Measurements from ENCODE around the gene NRP1. TPM values are rescaled to one million over a fixed set of nuclear protein-coding genes. Genes with fewer than 3 reads are reported as not detected.

NRP1 gene
- total RNA-seq, 4 donors from 2014 or later: 20.4 to 29.0 (median 22.1) TPM

DNA sequence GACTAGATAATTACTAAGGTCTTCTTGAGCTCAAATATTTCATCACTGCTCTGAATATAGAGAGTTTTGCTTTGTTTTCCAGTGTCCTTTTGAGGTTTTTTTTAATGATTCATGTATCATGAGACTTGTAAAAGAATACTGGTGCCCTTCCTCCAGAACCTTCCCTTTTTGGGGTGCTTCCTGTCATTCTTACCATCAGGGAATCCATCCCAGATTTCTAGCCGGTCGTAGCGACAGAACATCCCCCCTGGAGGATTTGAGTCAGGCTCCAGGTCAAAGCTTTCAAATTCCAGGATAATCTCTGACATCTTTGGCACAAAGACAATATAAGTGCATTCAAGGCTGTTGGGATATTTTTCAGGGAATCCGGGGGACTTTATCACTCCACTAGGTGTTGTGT is 71.0 kb downstream of the NRP1 start:
- in situ Hi-C loops (cut with MboI; ENCODE audit: low sequenced_read_pairs in 4 of 4): no loop called here
- intact Hi-C loops (cut with DNase I; ENCODE audit: low total_unique reads): no loop called here
- H3K27me3 ChIP-seq: no peaks in the 10 kb centered on the region
- peaks cover 0 to 11% of the 10 kb centered on the region in 2 donors for H3K36me3 ChIP-seq
- no peaks in the 10 kb centered on the region for H3K9me3 ChIP-seq
- no peak for TF ChIP-seq POLR2A (IDR thresholded peaks at IDR 0.05)
- TF ChIP-seq, protein P1, sequence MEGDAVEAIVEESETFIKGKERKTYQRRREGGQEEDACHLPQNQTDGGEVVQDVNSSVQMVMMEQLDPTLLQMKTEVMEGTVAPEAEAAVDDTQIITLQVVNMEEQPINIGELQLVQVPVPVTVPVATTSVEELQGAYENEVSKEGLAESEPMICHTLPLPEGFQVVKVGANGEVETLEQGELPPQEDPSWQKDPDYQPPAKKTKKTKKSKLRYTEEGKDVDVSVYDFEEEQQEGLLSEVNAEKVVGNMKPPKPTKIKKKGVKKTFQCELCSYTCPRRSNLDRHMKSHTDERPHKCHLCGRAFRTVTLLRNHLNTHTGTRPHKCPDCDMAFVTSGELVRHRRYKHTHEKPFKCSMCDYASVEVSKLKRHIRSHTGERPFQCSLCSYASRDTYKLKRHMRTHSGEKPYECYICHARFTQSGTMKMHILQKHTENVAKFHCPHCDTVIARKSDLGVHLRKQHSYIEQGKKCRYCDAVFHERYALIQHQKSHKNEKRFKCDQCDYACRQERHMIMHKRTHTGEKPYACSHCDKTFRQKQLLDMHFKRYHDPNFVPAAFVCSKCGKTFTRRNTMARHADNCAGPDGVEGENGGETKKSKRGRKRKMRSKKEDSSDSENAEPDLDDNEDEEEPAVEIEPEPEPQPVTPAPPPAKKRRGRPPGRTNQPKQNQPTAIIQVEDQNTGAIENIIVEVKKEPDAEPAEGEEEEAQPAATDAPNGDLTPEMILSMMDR (IDR thresholded peaks at IDR 0.05 in 4 of 5, conservative IDR thresholded peaks at IDR 0.05 in 1 of 5): no peak
- no peak overlapping the region for H3K4me3 ChIP-seq
- peak overlapping the region; percentile 17 to 52 (median 34) for H3K27ac ChIP-seq
- no peak for DNase-seq
- ATAC-seq: no peak
- peaks cover 0 to 5% of the 10 kb centered on the region in 2 donors for H3K4me1 ChIP-seq

DNA sequence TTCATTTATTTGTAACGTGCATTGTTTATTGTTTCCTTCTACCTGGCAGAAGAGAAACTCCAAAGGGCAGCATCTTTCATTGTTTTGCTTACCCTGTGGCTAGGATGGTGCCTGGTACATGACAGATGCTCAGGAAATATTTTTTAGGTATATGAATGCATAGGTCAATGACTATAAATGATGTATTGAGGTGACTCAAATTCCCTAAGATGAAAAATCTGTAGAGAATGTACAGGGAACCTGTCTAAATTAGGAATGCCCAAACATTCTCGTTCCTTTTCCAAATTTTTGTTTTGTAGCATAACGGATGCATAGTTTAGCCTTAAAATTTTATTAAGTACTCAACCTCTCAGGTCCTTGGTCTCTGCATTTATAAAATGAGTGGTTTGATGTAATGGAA is 71.6 kb downstream of the NRP1 start:
- Histone ChIP-seq H3K9me3 (no peaks in the 10 kb centered on the region), H3K4me1 (peaks cover 0 to 5% of the 10 kb centered on the region in 2 donors), H3K36me3 (peaks cover 0 to 8% of the 10 kb centered on the region in 2 donors), H3K27me3 (no peaks in the 10 kb centered on the region), H3K4me3 (no peak overlapping the region), H3K27ac (peak overlapping the region; percentile 17 to 52 (median 34))
- intact Hi-C loops (cut with DNase I; ENCODE audit: low total_unique reads): no loop called here
- DNase-seq: no peak
- TF ChIP-seq, protein P1 (IDR thresholded peaks at IDR 0.05 in 4 of 5, conservative IDR thresholded peaks at IDR 0.05 in 1 of 5): no peak
- TF ChIP-seq POLR2A (IDR thresholded peaks at IDR 0.05): no peak
- in situ Hi-C loops (cut with MboI; ENCODE audit: low sequenced_read_pairs in 4 of 4): no loop called here
- no peak for ATAC-seq

DNA sequence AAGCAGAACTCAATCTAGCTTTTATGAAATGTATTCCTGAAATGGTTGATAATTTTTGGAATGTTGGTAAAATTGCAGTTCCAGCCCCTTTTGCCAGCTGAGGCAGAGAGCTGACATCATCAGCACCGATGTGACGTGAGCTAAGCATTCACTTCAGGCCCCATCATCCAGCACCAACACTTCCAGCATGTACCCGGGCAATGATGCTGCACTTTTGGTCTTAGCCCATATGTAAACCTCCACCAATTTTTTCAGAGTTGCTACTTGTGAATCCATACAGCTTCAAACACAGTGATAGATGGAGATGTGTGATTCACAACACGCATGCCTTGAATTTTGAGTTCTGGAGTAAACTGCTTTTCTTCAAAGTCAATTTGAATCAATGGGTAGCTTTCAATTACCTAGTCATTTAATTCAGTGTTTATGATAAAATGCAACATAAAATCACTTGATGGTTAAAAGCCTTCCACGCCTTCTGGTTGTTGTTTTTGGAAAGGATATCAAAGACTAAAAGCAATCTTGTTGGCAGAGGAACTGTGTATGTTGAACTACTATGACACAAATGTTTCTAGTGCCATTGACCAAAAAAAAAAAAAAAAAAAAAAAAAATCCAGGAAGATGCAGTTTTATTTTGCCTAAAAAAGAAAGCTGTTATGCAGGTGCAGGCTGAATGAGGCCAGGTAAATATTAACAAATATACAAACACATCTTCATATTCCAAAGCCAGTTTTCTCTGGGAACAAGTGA is 73.9 kb downstream of the NRP1 start:
- H3K9me3 ChIP-seq: no peaks in the 10 kb centered on the region
- intact Hi-C loops (cut with DNase I; ENCODE audit: low total_unique reads): no loop called here
- no peak overlapping the region for H3K4me3 ChIP-seq
- in situ Hi-C loops (cut with MboI; ENCODE audit: low sequenced_read_pairs in 4 of 4): no loop called here
- TF ChIP-seq POLR2A (IDR thresholded peaks at IDR 0.05): no peak
- TF ChIP-seq, protein P1 (IDR thresholded peaks at IDR 0.05 in 4 of 5, conservative IDR thresholded peaks at IDR 0.05 in 1 of 5): no peak
- no peaks in the 10 kb centered on the region for H3K27me3 ChIP-seq
- peak overlapping the region in 2 of 4 donors; percentile 11 to 32 for H3K27ac ChIP-seq
- H3K4me1 ChIP-seq: peaks cover 0 to 3% of the 10 kb centered on the region in 2 donors
- DNase-seq: no peak
- no peak for ATAC-seq
- peaks cover 0 to 8% of the 10 kb centered on the region in 2 donors for H3K36me3 ChIP-seq

DNA sequence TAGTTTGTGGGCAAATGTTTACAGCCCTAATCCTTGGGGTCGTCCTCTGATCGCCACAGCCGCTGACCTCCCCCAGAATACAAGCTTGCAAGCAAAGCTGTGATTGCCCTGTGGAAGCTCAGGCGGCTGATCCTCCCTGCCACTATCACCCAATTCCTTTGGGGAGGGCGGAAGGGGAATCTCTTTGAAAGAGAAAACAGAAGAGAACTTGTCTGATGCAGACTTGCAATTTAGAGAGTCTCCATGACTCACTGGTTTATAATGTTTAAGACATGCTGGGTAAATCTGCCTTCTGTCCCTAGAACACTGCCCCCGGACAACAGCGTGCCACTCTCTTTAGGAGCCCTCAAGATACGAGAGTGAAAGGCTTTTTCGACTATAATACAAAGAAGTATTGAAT is 75.5 kb downstream of the NRP1 start:
- Histone ChIP-seq H3K4me3 (no peak overlapping the region), H3K4me1 (peaks cover 0 to 2% of the 10 kb centered on the region in 2 donors), H3K36me3 (peaks cover 0 to 8% of the 10 kb centered on the region in 2 donors), H3K27me3 (no peaks in the 10 kb centered on the region), H3K27ac (no peak overlapping the region), H3K9me3 (no peaks in the 10 kb centered on the region)
- DNase-seq (no peak), ATAC-seq (no peak)
- intact Hi-C loops (cut with DNase I; ENCODE audit: low total_unique reads) (no loop called here), in situ Hi-C loops (cut with MboI; ENCODE audit: low sequenced_read_pairs in 4 of 4) (no loop called here)
- TF ChIP-seq, protein P1 (IDR thresholded peaks at IDR 0.05 in 4 of 5, conservative IDR thresholded peaks at IDR 0.05 in 1 of 5): no peak
- TF ChIP-seq POLR2A (IDR thresholded peaks at IDR 0.05): no peak
